Measurements from ENCODE around the gene GOLM1. TPM values are rescaled to one million over a fixed set of nuclear protein-coding genes. Genes with fewer than 3 reads are reported as not detected.

GOLM1 gene
- total and polyA plus RNA-seq, 4 donors = 7.9 to 28.5 (median 13.2) TPM

DNA sequence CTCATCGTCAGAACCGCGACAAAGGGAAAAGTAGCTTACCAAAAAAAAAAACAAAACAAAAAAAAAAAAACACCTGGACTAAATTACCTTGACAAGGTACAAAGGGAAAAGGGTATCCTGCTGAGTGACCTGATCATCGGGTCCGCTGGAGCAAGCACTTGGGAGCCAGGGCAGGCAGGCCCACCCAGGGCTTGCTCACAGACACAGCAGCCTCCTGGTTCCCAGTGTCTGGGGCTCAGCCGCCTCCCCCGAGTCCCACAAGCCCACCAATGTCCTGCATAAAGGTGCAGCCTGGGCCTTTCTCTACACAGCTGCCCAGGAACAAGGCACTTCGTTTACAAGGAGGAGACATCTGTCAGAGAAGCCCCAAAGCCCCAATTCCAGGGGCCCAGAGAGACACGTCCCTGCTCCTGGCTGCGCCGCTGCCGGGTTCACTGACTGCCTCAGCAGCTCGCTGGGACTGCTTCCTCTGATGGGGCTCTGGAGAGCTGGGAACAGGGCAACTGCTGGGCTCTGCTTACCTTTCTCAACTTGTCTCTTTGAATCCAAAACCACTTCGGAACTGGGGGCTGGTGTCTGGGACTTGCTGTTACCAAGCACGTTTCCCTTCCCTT is 63.4 kb downstream of the GOLM1 start:
- H3K27ac ChIP-seq (ENCODE audit: low read depth in 1 of 2, low read length in 2 of 2) = no peak overlapping the region
- no peaks in the 10 kb centered on the region for H3K27me3 ChIP-seq (ENCODE audit: control insufficient read depth in 4 of 4, insufficient read depth in 4 of 4, low read length in 3 of 4)
- H3K4me1 ChIP-seq (ENCODE audit: control insufficient read depth in 4 of 4, insufficient read depth in 4 of 4, low read length in 3 of 4) = no peaks in the 10 kb centered on the region
- DNase-seq (ENCODE audit: low spot score) = no peak
- 88% methylated on average over 15 of the region's 15 CpGs for WGBS
- no peak overlapping the region for H3K4me3 ChIP-seq (ENCODE audit: low read depth in 1 of 3, low read length in 3 of 3)
- H3K36me3 ChIP-seq (ENCODE audit: control insufficient read depth in 4 of 4, insufficient read depth in 3 of 4, low read depth in 1 of 4, low read length in 3 of 4) = no peaks in the 10 kb centered on the region
- no peak overlapping the region for H3K9ac ChIP-seq (ENCODE audit: low read depth in 1 of 2, low read length in 2 of 2)
- no peaks in the 10 kb centered on the region for H3K9me3 ChIP-seq (ENCODE audit: control insufficient read depth in 4 of 4, low read length in 3 of 4)
- TF ChIP-seq, protein P1, sequence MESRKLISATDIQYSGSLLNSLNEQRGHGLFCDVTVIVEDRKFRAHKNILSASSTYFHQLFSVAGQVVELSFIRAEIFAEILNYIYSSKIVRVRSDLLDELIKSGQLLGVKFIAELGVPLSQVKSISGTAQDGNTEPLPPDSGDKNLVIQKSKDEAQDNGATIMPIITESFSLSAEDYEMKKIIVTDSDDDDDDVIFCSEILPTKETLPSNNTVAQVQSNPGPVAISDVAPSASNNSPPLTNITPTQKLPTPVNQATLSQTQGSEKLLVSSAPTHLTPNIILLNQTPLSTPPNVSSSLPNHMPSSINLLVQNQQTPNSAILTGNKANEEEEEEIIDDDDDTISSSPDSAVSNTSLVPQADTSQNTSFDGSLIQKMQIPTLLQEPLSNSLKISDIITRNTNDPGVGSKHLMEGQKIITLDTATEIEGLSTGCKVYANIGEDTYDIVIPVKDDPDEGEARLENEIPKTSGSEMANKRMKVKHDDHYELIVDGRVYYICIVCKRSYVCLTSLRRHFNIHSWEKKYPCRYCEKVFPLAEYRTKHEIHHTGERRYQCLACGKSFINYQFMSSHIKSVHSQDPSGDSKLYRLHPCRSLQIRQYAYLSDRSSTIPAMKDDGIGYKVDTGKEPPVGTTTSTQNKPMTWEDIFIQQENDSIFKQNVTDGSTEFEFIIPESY (IDR thresholded peaks at IDR 0.05) = no peak
- TF ChIP-seq, protein P2, sequence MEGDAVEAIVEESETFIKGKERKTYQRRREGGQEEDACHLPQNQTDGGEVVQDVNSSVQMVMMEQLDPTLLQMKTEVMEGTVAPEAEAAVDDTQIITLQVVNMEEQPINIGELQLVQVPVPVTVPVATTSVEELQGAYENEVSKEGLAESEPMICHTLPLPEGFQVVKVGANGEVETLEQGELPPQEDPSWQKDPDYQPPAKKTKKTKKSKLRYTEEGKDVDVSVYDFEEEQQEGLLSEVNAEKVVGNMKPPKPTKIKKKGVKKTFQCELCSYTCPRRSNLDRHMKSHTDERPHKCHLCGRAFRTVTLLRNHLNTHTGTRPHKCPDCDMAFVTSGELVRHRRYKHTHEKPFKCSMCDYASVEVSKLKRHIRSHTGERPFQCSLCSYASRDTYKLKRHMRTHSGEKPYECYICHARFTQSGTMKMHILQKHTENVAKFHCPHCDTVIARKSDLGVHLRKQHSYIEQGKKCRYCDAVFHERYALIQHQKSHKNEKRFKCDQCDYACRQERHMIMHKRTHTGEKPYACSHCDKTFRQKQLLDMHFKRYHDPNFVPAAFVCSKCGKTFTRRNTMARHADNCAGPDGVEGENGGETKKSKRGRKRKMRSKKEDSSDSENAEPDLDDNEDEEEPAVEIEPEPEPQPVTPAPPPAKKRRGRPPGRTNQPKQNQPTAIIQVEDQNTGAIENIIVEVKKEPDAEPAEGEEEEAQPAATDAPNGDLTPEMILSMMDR (IDR thresholded peaks at IDR 0.05; ENCODE audit: low read depth, low read length, missing input control) = no peak
- TF ChIP-seq EGR1 (IDR thresholded peaks at IDR 0.05; ENCODE audit: low read depth in 2 of 2) (no peak), ATF3 (IDR thresholded peaks at IDR 0.05) (no peak), REST (IDR thresholded peaks at IDR 0.05) (no peak), HNF4G (IDR thresholded peaks at IDR 0.05) (no peak), YY1 (IDR thresholded peaks at IDR 0.05) (no peak), RAD21 (IDR thresholded peaks at IDR 0.05) (no peak), NR2F2 (IDR thresholded peaks at IDR 0.05) (no peak), JUND (IDR thresholded peaks at IDR 0.05) (no peak)
- TF ChIP-seq, protein P3, sequence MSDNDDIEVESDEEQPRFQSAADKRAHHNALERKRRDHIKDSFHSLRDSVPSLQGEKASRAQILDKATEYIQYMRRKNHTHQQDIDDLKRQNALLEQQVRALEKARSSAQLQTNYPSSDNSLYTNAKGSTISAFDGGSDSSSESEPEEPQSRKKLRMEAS (IDR thresholded peaks at IDR 0.05) = no peak

DNA sequence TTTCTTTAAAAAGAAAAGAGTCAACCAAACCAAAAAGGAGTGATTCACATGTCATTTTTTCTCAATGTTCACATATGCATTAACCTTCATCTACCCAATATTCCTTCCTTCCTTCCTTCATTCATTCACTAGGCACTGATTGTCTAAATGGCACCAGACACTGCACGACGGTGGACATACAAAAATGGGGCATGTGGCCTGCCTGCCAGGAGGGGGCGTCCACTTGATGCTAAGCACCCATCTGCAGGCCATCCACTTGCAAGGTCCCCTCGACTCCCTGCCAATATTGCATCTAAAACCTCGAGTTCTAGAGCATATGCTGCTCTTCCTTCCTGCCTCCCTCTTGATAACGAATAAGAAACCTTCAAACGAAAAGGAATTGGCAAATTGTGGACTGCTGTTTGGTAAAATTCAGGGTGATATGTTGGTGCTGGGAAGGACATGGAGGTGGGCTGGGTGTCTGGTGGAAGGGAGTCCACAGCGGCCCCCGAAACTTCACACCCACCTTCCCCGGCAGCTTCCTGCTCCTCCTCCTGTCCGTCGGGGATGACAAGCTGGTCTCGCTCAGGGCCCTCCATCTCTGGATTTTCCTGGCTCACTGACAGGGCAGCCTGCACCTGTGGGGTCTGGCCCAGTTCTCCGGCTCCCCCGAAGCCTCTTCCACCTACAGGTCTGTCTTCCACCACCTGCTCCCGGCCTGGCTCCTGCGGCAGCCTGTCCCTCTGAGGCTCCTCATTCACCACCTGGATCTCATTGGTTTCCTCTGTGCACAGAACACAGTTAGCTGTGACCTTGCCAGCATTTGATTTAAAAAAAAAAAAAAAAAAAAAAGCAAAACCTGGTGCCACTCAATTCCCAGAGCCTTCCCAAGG is 64.3 kb downstream of the GOLM1 start:
- TF ChIP-seq NR2F2 (IDR thresholded peaks at IDR 0.05) = no peak
- TF ChIP-seq, protein P2 (IDR thresholded peaks at IDR 0.05; ENCODE audit: low read depth, low read length, missing input control) = peak; percentile 22
- TF ChIP-seq RAD21 (IDR thresholded peaks at IDR 0.05) = peak in 1 of 2 donors; percentile 74
- DNase-seq (ENCODE audit: low spot score) = no peak
- H3K9me3 ChIP-seq (ENCODE audit: control insufficient read depth in 4 of 4, low read length in 3 of 4) = no peaks in the 10 kb centered on the region

More for the DNA sequence above, 64.3 kb downstream of the GOLM1 start:
- WGBS = 80% methylated on average over 17 of the region's 17 CpGs
- no peaks in the 10 kb centered on the region for H3K36me3 ChIP-seq (ENCODE audit: control insufficient read depth in 4 of 4, insufficient read depth in 3 of 4, low read depth in 1 of 4, low read length in 3 of 4)
- no peak overlapping the region for H3K9ac ChIP-seq (ENCODE audit: low read depth in 1 of 2, low read length in 2 of 2)
- H3K4me1 ChIP-seq (ENCODE audit: control insufficient read depth in 4 of 4, insufficient read depth in 4 of 4, low read length in 3 of 4) = no peaks in the 10 kb centered on the region
- no peaks in the 10 kb centered on the region for H3K27me3 ChIP-seq (ENCODE audit: control insufficient read depth in 4 of 4, insufficient read depth in 4 of 4, low read length in 3 of 4)
- H3K4me3 ChIP-seq (ENCODE audit: low read depth in 1 of 3, low read length in 3 of 3) = no peak overlapping the region
- no peak overlapping the region for H3K27ac ChIP-seq (ENCODE audit: low read depth in 1 of 2, low read length in 2 of 2)
